Skeletal muscle tissue (tissue), 4 donors: Measurements from ENCODE around the gene SEZ6. TPM values are rescaled to one million over a fixed set of nuclear protein-coding genes. Genes with fewer than 3 reads are reported as not detected.

ENCODE experiments used
- H3K27ac ChIP-seq: one replicate; pipeline ENCODE4 v1.7.0; 2013; ENCODE audit warnings: mild to moderate bottlenecking, low read depth, low read length, inconsistent platforms
- H3K27me3 ChIP-seq, 3 donors: one replicate each; pipeline ENCODE4 v1.7.0; 2013; ENCODE audit warnings: low read length in 3 of 3; ENCODE audit not compliant: control insufficient read depth in 3 of 3, insufficient read depth in 3 of 3
- H3K36me3 ChIP-seq, 3 donors: one replicate each; pipeline ENCODE4 v1.7.0; 2013; ENCODE audit warnings: low read length in 3 of 3; ENCODE audit not compliant: control insufficient read depth in 3 of 3, insufficient read depth in 3 of 3
- H3K4me1 ChIP-seq, 3 donors: one replicate each; pipeline ENCODE4 v1.7.0; 2013; ENCODE audit warnings: low read length in 3 of 3, mild to moderate bottlenecking in 3 of 3; ENCODE audit not compliant: control insufficient read depth in 3 of 3, insufficient read depth in 3 of 3
- H3K4me3 ChIP-seq, 3 donors: one replicate each; pipeline ENCODE4 v1.7.0; 2013; ENCODE audit warnings: low read length in 3 of 3
- H3K9ac ChIP-seq, 3 donors: one replicate each; pipeline ENCODE4 v1.7.0; 2013; ENCODE audit warnings: low read length in 3 of 3, mild to moderate bottlenecking in 3 of 3, moderate library complexity in 2 of 3, low read depth in 1 of 3
- H3K9me3 ChIP-seq, 3 donors: one replicate each; pipeline ENCODE4 v1.7.0; 2013; ENCODE audit warnings: low read length in 3 of 3; ENCODE audit not compliant: control insufficient read depth in 3 of 3
- total RNA-seq: library from RNA; depleted of rRNA; stranded (reverse); fragments of >200 nt; gene quantifications from one replicate; pipeline ENCODE4 v1.2.3, GENCODE V29; 2014
- donor health status: Osteomylitis.

SEZ6 gene
- total RNA-seq, 1 donor from 2014 or later: not detected

DNA sequence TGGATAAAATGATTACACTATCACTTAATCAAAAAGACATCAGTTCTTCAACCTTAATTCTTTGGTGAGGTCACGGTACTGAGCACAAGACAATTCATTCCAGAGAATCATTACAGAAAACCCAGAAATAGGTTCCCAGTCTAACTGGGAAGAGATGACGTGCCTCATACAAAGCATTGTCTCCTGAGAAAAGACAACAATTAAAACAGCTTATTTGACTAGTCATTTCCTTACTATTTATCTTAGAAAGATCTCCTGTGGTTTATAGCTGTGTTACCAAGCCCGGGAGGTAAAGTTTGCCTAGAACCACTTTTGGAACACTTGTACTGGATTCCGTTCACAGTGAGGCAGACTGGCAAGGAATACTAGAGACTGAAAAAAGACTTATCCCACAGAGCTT is 59.6 kb downstream of the SEZ6 start:
- Histone ChIP-seq H3K9ac (peak overlapping the region in 1 of 3 donors; percentile 51), H3K27me3 (no peaks in the 10 kb centered on the region), H3K27ac (peak overlapping the region; percentile 10), H3K36me3 (no peaks in the 10 kb centered on the region), H3K4me3 (no peak overlapping the region), H3K9me3 (no peaks in the 10 kb centered on the region), H3K4me1 (peaks cover 50 to 64% (median 52%) of the 10 kb centered on the region in 3 donors)

DNA sequence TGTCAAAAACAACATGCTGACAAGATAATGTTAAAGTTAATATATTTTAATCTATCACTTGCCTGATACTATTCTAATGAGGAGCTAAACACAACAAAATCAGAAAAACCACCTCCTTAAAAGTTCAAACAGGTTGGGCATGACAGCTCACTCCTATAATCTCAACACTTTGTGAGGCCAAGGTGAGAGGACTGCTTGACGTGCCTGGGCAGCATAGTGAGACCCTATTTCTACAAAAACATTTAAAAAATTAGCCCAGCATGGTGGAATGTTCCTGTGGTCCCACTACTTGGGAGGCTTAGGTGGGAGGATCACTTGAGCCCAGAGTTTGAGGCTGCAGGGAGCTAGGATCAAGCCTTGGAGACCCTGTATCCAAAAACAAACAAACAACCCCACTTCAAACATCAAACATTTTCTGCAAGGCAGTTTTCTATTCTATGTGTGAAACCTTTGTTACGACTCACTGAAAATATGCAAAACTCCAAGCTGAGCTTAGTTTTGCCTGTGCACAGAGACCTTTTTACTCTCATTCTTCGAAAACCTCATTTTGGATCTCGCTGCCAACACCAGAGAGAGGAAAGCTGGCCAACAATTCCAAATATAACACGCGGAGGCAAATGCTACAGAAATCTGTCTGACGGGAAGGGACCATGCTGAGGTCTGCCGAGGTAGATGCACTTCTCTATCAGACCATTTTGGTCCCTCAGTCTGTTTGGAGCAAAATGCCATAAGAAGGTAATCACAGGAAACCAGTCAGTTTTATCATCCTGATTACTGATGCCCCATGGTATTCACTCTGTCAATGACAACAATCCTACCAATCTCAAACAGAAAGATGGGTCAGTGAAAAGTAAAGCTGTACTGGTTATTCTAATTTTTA is 60.7 kb downstream of the SEZ6 start:
- no peaks in the 10 kb centered on the region for H3K36me3 ChIP-seq
- H3K4me3 ChIP-seq: no peak overlapping the region
- peak overlapping the region; percentile 14 for H3K27ac ChIP-seq
- peak overlapping the region in 1 of 3 donors; percentile 19 for H3K9ac ChIP-seq
- no peaks in the 10 kb centered on the region for H3K9me3 ChIP-seq
- peaks cover 61 to 68% (median 63%) of the 10 kb centered on the region in 3 donors for H3K4me1 ChIP-seq
- no peaks in the 10 kb centered on the region for H3K27me3 ChIP-seq

DNA sequence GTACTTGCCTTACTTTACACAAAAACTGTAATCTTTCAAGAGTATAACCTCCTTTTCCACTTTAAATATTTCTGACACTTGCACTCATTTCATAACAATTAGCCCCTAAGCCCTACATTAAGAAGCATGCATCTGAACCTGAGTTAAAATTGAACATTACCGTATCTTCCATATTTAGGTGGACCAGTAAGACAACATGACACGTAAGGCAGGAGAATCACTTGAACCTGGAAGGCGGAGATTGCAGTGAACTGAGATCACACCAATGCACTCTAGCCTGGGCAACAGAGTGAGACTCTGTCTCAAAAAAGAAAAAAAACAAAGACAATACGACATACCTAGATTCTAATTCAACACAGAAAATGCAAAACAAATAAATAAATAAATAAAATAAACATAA is 61.5 kb downstream of the SEZ6 start:
- H3K4me3 ChIP-seq: no peak overlapping the region
- H3K9ac ChIP-seq: no peak overlapping the region
- no peaks in the 10 kb centered on the region for H3K9me3 ChIP-seq
- H3K27ac ChIP-seq: no peak overlapping the region
- peaks cover 65 to 72% (median 68%) of the 10 kb centered on the region in 3 donors for H3K4me1 ChIP-seq
- no peaks in the 10 kb centered on the region for H3K27me3 ChIP-seq
- no peaks in the 10 kb centered on the region for H3K36me3 ChIP-seq

- H3K9me3 ChIP-seq: no peaks in the 10 kb centered on the region
- H3K27ac ChIP-seq: no peak overlapping the region
- H3K4me1 ChIP-seq: peaks cover 65 to 77% (median 69%) of the 10 kb centered on the region in 3 donors
- H3K9ac ChIP-seq: no peak overlapping the region
- no peaks in the 10 kb centered on the region for H3K36me3 ChIP-seq
- no peaks in the 10 kb centered on the region for H3K27me3 ChIP-seq
- H3K4me3 ChIP-seq: no peak overlapping the region
These were observed 62.9 kb downstream of the SEZ6 start for GRCh38 chr17:28942925-28943324.

DNA sequence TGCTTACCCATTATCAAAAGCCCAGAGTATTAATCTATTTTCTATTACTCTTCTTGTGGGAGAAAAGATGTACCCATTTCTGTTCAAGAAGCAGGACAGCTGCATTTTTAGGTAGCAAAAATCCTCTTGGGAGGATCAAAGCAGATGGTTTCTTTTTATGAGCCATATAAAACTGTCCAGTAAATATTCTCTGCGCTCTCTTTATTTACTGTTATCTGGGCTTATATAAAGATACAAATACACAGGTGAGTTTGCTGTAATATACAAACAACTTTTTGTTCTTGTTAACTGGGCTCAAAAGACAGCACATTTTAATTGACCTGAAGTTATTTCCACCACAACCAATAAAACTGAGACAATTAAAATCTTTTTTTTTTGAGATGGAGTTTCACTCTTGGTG is 64.6 kb downstream of the SEZ6 start:
- H3K27ac ChIP-seq: no peak overlapping the region
- peaks cover 66 to 85% (median 68%) of the 10 kb centered on the region in 3 donors for H3K4me1 ChIP-seq
- H3K9ac ChIP-seq: no peak overlapping the region
- H3K9me3 ChIP-seq: no peaks in the 10 kb centered on the region
- no peaks in the 10 kb centered on the region for H3K27me3 ChIP-seq
- no peak overlapping the region for H3K4me3 ChIP-seq
- no peaks in the 10 kb centered on the region for H3K36me3 ChIP-seq

DNA sequence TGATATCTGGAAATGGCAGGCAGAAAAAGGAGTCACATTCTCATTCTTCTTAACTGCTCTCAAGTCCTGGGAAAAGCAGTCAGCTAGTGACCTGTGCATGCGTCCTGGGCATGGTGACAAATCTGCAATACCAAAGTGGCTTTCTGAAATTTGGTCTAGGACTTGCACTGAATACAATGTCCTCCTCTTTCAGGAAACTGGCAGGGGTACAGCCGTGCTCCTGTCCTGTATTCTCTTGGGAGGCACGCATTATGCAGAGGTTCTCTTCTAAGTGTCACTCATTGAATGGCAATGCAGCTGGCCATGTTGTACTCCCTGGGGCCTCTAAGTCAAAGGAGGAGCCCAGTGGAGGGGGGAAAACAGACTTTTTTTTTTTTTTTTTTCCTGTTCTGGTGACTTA is 65.2 kb downstream of the SEZ6 start:
- no peak overlapping the region for H3K4me3 ChIP-seq
- H3K27ac ChIP-seq: no peak overlapping the region
- H3K4me1 ChIP-seq: peaks cover 67 to 90% (median 69%) of the 10 kb centered on the region in 3 donors

GRCh38 chr17:28940142-28940541 is 65.7 kb downstream of the SEZ6 start:
- Histone ChIP-seq H3K27ac (no peak overlapping the region), H3K4me3 (no peak overlapping the region), H3K4me1 (peaks cover 63 to 88% (median 65%) of the 10 kb centered on the region in 3 donors), H3K9me3 (no peaks in the 10 kb centered on the region), H3K27me3 (no peaks in the 10 kb centered on the region), H3K9ac (no peak overlapping the region), H3K36me3 (peaks cover 0 to 2% (median 0%) of the 10 kb centered on the region in 3 donors)

More for the DNA sequence above, 65.2 kb downstream of the SEZ6 start:
- H3K27me3 ChIP-seq: no peaks in the 10 kb centered on the region
- no peak overlapping the region for H3K9ac ChIP-seq
- no peaks in the 10 kb centered on the region for H3K36me3 ChIP-seq
- H3K9me3 ChIP-seq: no peaks in the 10 kb centered on the region

- H3K4me1 ChIP-seq: peaks cover 51 to 74% (median 55%) of the 10 kb centered on the region in 3 donors
- no peaks in the 10 kb centered on the region for H3K27me3 ChIP-seq
- H3K9ac ChIP-seq: no peak overlapping the region
- H3K36me3 ChIP-seq: peaks cover 0 to 2% (median 0%) of the 10 kb centered on the region in 3 donors
- H3K9me3 ChIP-seq: no peaks in the 10 kb centered on the region
- peak overlapping the region in 1 of 3 donors; percentile 25 for H3K4me3 ChIP-seq
- H3K27ac ChIP-seq: peak overlapping the region; percentile 46
These were observed 67.3 kb downstream of the SEZ6 start for GRCh38 chr17:28938552-28938951.

GRCh38 chr17:28937044-28937729 is 68.6 kb downstream of the SEZ6 start:
- peaks cover 51 to 65% (median 55%) of the 10 kb centered on the region in 3 donors for H3K4me1 ChIP-seq
- peak overlapping the region; percentile 16 for H3K27ac ChIP-seq
- H3K27me3 ChIP-seq: no peaks in the 10 kb centered on the region
- no peak overlapping the region for H3K4me3 ChIP-seq
- H3K9me3 ChIP-seq: no peaks in the 10 kb centered on the region
- no peak overlapping the region for H3K9ac ChIP-seq
- peaks cover 0 to 2% (median 0%) of the 10 kb centered on the region in 3 donors for H3K36me3 ChIP-seq
